Mucosa of stomach (tissue), 1 donor: ENCODE data around the gene DSCAML1.

Source experiments
- H3K27me3 ChIP-seq: one replicate; pipeline ENCODE4 v1.7.0; 2013; ENCODE audit warnings: mild to moderate bottlenecking, low read length; ENCODE audit not compliant: control insufficient read depth, insufficient read depth
- H3K36me3 ChIP-seq: one replicate; pipeline ENCODE4 v1.7.0; 2013; ENCODE audit warnings: low read length; ENCODE audit not compliant: control insufficient read depth, insufficient read depth
- H3K4me1 ChIP-seq: one replicate; pipeline ENCODE4 v1.7.0; 2013; ENCODE audit warnings: mild to moderate bottlenecking, low read length; ENCODE audit not compliant: control insufficient read depth, insufficient read depth
- H3K4me3 ChIP-seq: one replicate; pipeline ENCODE4 v1.7.0; 2013; ENCODE audit warnings: low read length
- H3K9ac ChIP-seq: one replicate; pipeline ENCODE4 v1.7.0; 2013; ENCODE audit warnings: mild to moderate bottlenecking, low read length, moderate library complexity
- H3K9me3 ChIP-seq: one replicate; pipeline ENCODE4 v1.7.0; 2013; ENCODE audit warnings: mild to moderate bottlenecking, low read length, moderate library complexity; ENCODE audit not compliant: control insufficient read depth
- donor health status: Pancreatic carcinoma.

DSCAML1 gene

DNA sequence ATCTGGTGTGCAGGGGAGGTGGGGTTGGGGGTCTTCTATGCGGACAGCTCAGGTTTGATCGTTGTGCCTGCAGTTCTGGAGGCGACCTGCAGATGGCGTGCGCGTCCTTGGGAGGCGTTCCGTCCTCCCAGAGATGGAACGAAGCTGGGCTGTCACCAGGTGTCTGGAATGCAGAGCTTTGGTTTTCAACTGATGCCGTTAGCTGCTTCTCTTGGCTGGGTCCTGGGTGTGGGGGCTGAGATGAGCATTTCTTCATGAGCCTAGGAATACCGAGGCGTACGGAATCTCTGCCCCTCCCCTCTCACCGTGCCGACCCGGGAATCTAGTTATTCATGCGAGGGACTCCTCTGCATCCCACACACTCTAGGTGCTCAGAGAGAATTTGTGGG lies 370.7 kb downstream of the DSCAML1 start:
- Histone ChIP-seq H3K27me3 (no peaks in the 10 kb centered on the region), H3K4me1 (no peaks in the 10 kb centered on the region), H3K36me3 (no peaks in the 10 kb centered on the region), H3K4me3 (no peak overlapping the region), H3K9me3 (no peaks in the 10 kb centered on the region), H3K9ac (no peak overlapping the region)

DNA sequence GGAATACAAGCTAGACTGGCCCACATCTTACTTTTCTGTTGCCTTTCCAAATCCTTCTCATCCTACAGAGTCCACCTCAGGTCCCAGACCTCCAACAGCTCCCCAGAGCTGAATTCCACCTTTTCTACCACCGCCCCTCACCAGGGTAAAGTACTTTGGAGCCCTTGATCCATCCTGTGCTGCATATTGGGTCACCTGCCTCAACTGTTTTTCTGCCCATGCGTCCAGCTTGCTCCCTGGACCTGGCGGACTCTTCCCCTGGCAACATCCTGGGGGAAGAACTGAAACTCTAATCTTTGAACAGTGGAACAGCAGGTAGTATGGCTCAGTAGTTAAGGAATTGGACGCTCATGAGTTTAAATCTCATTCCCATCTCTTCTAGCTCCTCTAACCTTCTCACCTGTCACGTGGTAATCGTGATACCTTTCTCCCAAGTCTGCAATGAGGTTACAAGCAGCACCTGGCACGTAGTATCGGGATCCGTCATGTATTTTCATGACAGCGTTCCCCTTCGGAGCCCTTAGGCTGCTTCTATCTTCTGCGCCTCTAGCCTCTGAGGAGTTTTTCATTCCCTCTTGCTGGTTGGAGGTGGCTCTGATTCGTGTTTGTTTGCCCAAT lies 371.2 kb downstream of the DSCAML1 start:
- no peaks in the 10 kb centered on the region for H3K27me3 ChIP-seq
- no peak overlapping the region for H3K4me3 ChIP-seq
- no peak overlapping the region for H3K9ac ChIP-seq
- H3K9me3 ChIP-seq, result no peaks in the 10 kb centered on the region
- no peaks in the 10 kb centered on the region for H3K36me3 ChIP-seq
- H3K4me1 ChIP-seq, result no peaks in the 10 kb centered on the region

DNA sequence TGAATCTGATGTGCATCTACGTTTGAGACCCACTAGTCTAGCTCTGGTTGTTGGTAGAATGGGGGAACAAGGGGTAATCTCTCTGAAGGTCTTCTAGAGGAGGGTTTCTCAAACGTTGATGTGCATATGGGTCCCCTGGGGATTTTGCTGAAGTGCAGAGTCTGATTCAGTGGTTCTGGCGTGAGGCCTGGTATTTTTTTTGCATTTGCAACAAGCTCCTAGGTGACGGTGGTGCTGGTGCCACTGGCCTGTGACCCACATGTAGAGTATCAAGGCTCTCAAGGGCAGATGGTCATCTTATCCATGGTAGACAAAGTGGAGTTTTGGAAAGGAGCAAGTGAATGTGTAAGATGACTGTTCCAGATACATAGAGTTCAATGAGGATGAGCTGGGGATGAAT lies 372.2 kb downstream of the DSCAML1 start:
- no peaks in the 10 kb centered on the region for H3K9me3 ChIP-seq
- H3K36me3 ChIP-seq, result no peaks in the 10 kb centered on the region
- H3K9ac ChIP-seq, result no peak overlapping the region
- H3K4me3 ChIP-seq, result no peak overlapping the region
- no peaks in the 10 kb centered on the region for H3K27me3 ChIP-seq
- H3K4me1 ChIP-seq, result no peaks in the 10 kb centered on the region

GRCh38 chr11:117423046-117423575 lies 373.9 kb downstream of the DSCAML1 start:
- Histone ChIP-seq H3K9ac (no peak overlapping the region), H3K36me3 (no peaks in the 10 kb centered on the region)

GRCh38 chr11:117421476-117421875 lies 375.5 kb downstream of the DSCAML1 start:
- H3K4me1 ChIP-seq, result no peaks in the 10 kb centered on the region
- H3K27me3 ChIP-seq, result no peaks in the 10 kb centered on the region
- H3K36me3 ChIP-seq, result no peaks in the 10 kb centered on the region
- H3K9me3 ChIP-seq, result no peaks in the 10 kb centered on the region
- H3K4me3 ChIP-seq, result no peak overlapping the region
- H3K9ac ChIP-seq, result no peak overlapping the region

More at GRCh38 chr11:117423046-117423575, 373.9 kb downstream of the DSCAML1 start:
- no peaks in the 10 kb centered on the region for H3K9me3 ChIP-seq
- H3K4me3 ChIP-seq, result no peak overlapping the region
- no peaks in the 10 kb centered on the region for H3K27me3 ChIP-seq
- H3K4me1 ChIP-seq, result no peaks in the 10 kb centered on the region

DNA sequence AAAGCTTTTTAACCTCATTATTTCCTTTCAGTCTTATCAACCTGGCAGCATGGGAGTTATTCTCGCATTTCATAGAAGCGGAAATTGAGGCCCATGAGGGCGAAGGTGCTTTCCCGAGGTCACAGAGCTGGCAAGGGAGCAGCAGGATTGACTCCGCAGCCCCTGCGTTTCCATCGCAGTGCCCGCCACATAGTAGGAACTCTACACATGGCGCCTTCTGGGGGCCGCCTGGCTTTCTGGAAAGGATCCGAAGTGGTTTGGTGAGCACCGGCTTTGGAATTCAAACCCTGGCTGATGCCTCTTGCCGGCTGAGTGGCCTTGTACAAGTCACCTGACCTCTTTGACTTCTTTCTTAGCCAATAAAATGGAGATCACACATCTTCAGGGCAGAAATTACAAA lies 376.0 kb downstream of the DSCAML1 start:
- Histone ChIP-seq H3K9me3 (no peaks in the 10 kb centered on the region), H3K9ac (no peak overlapping the region), H3K36me3 (no peaks in the 10 kb centered on the region), H3K27me3 (no peaks in the 10 kb centered on the region), H3K4me3 (no peak overlapping the region), H3K4me1 (no peaks in the 10 kb centered on the region)

DNA sequence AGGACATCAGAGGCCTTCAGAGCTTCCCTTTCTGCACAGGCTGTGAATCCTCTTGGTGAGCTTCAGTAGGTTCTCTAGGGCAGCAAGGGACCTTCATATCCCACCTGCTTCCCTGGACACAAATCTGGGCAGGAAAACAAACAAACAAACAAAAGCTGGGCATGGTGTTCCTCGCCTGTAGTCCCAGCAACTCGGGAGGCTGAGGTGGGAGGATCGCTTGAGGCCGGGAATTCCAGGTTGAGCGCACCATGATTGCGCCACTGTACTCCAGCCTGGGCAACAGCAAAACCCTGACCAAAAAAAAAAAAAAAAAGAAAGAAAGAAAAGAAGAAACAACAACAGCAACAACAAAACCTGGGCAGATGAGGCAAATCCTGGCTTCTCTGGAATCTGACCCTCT lies 376.4 kb downstream of the DSCAML1 start:
- Histone ChIP-seq H3K4me3 (no peak overlapping the region), H3K27me3 (no peaks in the 10 kb centered on the region), H3K9ac (no peak overlapping the region), H3K9me3 (no peaks in the 10 kb centered on the region), H3K36me3 (no peaks in the 10 kb centered on the region), H3K4me1 (no peaks in the 10 kb centered on the region)

DNA sequence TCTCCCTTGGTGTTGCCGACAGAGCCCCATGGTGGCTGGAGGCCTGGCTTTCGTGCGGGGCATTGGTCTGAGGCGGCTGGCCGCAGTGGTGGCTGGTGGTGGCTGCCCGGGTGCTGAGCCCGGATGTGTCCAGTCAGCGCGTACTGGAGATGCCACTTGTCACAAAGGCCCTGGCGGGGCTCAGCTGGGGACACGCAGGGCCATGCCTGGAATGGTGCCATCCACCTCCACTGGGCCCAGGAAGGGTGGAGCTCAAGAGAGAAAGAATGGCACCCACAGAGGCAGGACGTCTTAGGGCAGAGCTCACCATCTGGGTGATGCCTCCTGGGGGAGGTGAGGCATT lies 376.9 kb downstream of the DSCAML1 start:
- Histone ChIP-seq H3K4me1 (no peaks in the 10 kb centered on the region), H3K4me3 (no peak overlapping the region), H3K9me3 (no peaks in the 10 kb centered on the region), H3K36me3 (no peaks in the 10 kb centered on the region), H3K27me3 (no peaks in the 10 kb centered on the region), H3K9ac (no peak overlapping the region)

DNA sequence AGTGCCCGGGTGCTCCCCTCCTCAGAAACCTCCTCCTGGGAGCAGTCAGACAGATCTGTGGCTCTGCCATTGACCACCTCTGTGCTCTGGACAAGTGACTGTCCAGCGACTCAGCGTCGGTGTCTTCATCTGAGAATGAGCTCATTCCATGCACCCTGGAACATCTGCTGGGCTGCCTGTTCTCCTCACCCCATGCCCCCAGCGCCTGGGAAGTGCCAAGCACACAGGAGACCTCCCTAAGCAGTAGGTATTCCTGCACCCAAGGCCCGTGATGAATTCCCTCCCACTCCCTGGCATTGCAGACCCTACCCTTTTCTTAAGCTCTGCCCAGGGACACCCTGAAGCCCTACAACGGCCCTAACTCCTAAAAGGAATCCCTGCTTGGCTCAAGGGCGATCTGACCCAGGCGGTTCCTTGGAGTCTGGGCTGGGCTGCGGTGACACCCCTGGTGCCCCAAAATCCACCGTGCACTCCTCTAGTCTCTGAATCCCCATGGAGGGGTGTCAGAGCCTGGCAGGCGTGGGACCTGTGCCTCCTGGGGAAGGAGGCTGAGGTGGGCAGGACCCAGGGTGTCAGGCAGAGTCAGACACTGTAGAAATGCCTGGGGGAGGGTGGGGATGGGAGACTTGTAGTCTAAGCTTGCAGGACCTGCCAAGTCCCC lies 377.4 kb downstream of the DSCAML1 start:
- Histone ChIP-seq H3K4me3 (no peak overlapping the region), H3K27me3 (no peaks in the 10 kb centered on the region), H3K4me1 (no peaks in the 10 kb centered on the region), H3K9me3 (no peaks in the 10 kb centered on the region), H3K9ac (no peak overlapping the region), H3K36me3 (no peaks in the 10 kb centered on the region)

DNA sequence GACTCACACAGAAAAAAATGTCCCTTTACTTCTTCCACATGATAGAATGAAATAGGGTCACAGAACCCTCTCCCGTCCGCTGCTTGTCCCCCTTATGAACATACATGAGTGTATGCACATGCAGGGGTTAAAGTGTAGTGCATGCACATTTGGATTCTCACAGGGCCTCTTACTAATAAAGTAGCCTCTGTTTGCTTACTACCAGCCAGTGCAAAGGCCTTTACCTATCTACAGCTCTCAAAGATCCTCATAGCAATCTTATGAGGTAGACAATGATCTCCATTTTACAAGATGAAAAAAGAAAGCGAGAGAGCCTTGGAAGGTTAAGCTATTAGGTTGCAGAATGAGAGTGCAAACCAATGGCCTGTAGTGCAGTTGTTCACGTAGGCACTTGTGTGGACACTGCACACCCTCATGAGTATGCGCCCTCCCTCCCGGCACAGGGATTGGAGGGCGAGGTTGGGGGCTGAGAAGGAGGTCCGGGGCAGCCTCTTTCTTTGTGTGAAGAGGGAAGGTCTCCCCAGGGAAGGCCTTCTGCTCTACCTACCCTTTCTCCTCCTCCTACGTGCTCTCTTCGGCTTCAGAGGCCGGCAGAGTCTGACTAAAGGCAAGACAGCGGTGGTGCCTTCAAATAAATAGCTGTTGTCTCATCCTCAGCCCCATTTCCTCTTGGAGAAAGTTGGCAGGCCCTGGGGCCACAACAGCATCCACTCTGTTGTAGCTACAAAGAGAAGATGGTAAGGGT lies 378.1 kb downstream of the DSCAML1 start:
- no peaks in the 10 kb centered on the region for H3K36me3 ChIP-seq
- H3K27me3 ChIP-seq, result no peaks in the 10 kb centered on the region
- H3K9ac ChIP-seq, result no peak overlapping the region
- no peaks in the 10 kb centered on the region for H3K9me3 ChIP-seq
- H3K4me1 ChIP-seq, result no peaks in the 10 kb centered on the region
- H3K4me3 ChIP-seq, result no peak overlapping the region

DNA sequence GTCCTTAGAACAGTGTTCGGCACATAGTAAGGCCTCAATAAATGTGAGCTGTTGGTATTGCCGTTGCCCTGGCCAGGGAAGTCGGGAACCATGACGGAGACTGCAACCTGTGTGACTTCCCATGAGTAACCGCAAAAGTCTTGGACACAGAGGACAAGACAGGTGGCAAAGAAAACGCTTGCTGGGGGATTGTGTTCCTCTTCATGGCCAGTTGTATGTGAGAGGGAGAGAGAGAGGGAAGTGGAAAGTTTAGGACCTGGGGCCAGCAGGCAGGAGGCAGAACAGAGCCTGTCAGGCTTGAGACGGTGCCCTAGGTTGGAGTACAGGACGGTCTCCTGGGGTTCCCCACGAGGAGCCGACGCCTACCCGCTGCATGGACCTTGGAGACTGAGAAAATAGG lies 379.2 kb downstream of the DSCAML1 start:
- Histone ChIP-seq H3K4me3 (no peak overlapping the region), H3K27me3 (no peaks in the 10 kb centered on the region), H3K4me1 (no peaks in the 10 kb centered on the region), H3K36me3 (no peaks in the 10 kb centered on the region), H3K9me3 (no peaks in the 10 kb centered on the region), H3K9ac (no peak overlapping the region)

DNA sequence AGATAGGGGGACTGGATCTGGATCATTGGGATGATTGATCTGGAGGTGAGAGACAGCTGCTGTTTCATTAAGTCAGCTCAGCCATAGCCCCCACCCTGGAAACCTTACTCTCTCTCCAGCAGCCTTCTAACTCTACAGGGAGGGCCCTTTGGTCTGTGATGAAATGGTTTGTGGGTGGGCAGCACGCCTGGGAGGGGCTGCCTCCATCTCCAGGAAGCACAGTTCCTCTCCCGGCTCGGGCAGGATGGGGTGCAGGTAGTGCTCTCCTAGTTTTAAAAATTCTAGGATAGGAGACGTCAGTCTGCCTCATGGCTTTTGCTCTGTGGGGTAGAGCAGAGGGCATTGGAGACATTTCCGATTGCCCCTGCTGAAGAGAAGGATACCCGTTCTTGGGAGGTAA lies 379.7 kb downstream of the DSCAML1 start:
- H3K4me1 ChIP-seq, result no peaks in the 10 kb centered on the region
- no peaks in the 10 kb centered on the region for H3K27me3 ChIP-seq
- no peak overlapping the region for H3K9ac ChIP-seq
- H3K4me3 ChIP-seq, result no peak overlapping the region
- no peaks in the 10 kb centered on the region for H3K9me3 ChIP-seq
- H3K36me3 ChIP-seq, result no peaks in the 10 kb centered on the region
